GM21526 (cell line): ENCODE results near the gene CASR.

Experiments used
- ATAC-seq: cut with Tn5 transposase; IDR thresholded peaks from one replicate; pipeline ENCODE4 v1.9.1; 2021; ENCODE audit warnings: moderate library complexity; ENCODE audit not compliant: unreplicated experiment, low FRiP score

CASR gene

DNA sequence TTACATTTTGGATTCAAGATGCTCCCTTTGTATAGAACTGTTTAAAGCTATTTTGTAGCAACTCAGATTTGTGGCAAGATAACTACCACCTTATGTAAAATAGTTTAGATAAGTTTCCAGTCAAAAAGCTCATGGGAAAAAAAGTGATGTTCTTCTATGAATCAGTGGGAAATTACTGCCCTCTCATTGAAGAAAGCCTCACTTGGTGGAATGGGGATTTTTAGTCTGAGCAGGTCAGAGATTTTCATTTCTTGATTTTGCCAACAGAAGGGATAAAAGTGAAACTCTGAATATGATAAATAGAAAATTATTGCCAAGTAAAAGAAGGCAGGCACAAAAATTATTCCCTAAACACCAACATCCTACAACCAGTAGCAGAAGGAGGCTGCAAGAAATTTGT, 115.7 kb downstream of the CASR start:
- ATAC-seq, result no peak

DNA sequence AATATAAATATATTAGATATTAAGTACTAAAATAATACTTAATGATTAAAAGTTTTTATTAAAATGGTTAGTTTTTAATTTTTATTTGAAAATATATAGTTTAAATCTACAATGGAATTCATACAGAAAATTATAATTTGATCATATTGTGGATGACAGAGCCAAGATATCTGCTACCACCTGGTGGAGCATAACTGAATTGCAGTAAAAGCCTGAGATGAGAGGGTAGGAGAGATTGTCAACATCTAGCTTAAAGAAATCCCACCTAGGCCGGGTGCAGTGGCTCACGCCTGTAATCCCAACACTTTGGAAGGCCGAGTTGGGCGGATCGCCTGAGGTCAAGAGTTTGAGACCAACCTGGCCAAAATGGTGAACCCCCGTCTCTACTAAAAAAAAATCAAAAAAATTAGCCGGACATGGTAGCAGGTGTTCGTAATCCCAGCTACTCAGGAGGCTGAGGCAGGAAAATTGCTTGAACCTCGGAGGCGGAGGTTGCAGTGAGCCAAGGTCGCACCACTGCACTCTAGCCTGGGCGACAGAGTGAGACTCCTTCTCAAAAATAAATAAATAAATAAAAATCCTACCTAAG, 116.5 kb downstream of the CASR start:
- ATAC-seq, result no peak

DNA sequence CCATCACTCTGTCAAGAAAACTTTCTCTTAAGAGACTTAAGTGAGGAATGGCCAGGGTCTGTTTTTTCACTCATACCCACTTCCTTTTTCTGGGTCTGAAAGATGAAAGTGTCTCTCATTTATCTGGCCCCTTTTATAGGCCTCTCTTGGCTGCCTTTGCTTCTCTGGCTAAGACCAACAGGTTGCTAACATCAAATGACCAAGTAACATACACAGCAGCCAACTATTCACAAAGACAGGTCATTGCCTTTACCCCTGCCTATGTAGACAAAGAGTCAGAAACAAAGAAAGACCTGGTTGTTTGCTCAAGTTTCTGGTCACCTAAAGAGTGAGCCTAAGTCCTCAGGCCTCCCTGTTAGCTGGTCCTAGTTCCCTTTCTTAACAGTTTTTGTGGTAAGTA, 117.6 kb downstream of the CASR start:
- ATAC-seq, result peak; percentile 51

DNA sequence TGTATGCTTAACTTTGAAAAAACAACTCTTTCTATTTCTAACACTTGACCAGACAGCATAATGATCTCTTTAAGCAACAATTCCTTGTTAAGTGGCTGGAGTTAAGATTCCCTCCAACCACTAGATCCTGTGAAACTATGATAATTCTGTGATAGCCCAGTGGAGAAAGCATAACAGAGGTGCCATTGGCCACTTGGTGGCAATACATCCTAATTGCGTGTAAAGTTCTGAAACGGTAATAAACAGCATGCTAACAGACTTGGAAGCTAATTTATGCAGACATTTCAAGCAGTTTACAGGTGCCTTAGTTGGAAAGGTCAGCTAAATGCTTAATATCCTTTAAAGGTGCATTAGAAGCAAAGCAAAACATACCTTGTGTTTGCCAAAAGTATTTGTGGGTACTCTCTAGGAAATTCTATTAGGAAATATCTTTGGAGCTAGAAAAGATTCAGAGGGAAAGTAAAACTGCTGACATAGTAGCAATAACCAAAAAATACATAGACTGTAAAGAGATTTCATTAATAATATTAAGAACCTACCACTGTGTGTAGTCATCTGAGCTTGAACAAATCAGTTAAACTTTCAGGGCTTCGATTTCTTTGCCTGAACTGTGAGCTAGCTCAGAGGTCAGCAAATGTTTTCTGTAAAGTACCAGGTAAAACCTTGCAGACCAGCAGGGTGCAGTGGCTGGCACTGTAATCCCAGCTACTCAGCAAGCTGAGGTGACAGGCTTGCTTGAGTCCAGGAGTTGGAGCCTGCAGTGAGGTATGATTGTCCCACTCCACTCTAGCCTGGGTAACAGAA, 122.6 kb downstream of the CASR start:
- ATAC-seq, result peak; percentile 55

DNA sequence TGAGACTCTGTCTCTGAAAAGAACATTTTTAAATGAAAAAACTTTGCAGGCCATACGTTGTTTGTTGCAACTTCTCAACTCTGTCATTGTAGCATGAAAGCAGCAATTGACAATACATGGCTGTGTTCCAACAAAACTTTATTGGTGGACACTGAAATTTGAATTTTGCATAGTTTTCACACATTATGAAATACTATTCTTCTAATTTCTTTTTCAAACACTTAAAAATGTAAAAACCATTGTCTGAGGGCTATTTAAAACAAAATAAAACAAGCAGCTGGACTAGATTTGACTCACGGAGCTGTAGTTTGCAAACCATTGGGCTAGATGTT, 123.1 kb downstream of the CASR start:
- ATAC-seq, result no peak

DNA sequence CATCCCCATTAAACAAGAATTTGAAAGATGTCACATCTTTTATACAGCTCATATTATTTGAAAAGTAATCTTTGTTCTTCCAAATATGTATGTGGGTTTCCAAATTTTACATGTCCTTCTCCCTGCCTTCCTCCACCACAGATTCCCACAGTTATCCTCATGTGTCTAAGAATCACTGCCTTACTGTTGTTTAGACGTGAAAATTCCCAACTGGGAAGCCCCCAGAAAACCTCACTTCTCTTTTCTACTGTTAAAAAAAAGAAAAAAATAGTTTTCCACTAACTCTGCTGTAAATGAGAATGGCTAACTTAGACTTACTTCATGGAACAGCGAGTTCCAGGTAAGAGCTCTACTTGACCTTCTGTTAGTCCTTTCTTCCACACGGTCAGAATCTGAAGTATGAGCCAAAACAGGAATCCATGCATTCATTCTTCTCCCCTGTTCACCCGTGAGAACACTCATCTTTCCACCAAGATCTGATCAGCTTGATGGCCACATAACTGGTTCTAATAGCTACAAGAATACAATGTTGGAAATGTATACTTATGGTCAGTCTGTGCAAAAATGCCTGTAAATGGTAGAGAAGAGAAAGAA, 123.7 kb downstream of the CASR start:
- ATAC-seq, result no peak

DNA sequence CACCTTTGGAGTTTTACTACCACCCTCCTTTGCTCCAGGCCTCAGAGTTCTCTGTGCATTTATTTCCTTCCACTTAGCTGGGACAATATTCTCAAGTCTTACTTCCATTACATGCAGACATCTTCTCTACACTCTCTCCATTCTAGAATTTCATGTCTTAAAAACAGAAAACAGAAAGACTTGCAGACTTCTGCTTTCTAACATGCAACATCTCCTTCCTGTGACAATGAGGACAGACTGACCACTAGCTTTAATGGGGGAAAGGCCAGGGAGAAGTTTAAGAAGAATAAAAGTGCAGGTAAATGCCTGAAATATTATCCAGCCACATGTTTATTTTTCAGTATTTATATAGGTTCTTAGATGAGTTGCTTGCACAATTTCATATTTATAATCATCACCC, 124.5 kb downstream of the CASR start:
- ATAC-seq, result no peak

DNA sequence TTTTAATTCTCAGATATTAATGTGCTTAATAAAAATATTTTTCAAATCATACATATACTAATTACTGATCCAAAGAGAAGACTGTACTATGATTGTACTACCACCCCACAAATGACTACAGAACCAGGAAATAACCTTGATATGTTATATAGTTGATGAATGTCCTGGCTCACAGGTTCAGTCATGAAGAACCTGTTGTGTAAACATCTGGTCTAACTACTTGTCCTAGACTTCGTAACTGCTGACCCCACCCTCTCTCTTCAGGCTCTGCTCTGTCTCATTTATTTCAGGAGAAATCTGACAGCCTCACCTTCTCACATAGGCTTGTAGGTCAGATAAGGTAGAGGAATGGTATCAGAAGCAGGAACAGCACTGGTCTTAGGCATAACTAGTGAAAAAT, 126.9 kb downstream of the CASR start:
- no peak for ATAC-seq

DNA sequence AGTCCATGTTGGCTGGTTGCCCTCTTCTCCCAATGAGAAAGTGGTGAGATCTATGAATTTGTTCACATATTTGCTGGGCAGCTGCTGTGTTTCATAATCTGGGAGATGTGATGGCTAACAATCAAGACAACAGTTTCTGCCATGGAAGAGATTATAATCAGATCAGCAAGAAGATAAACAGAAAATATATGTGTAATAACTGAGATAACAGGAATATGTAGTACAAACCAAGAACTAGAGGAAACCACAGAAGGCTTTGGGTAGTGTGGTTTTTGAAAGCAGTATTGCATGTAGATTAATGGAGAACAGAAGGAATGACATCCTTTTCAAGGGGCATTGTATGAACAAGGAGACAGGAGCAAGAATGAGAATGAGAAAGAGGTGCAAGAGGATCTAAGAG, 129.4 kb downstream of the CASR start:
- no peak for ATAC-seq

DNA sequence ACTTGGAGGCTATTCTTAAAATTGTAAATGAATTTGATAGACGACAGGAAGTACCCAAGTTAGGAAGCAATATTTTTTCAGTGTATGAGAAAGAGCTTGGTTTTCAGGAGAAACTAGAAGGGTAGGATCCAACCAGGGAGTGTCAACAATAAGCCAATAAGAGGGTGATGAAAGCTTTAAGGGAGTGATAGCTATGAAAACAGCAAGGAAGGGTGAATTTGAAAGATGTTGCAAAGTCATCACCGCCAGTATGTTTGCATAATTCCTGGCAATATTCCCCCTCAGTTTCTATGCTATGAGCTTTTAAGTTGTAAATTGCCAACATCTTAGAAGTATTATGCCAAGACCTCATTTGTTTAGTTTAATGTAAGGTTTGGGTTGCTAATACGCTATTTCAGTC, 129.8 kb downstream of the CASR start:
- no peak for ATAC-seq

DNA sequence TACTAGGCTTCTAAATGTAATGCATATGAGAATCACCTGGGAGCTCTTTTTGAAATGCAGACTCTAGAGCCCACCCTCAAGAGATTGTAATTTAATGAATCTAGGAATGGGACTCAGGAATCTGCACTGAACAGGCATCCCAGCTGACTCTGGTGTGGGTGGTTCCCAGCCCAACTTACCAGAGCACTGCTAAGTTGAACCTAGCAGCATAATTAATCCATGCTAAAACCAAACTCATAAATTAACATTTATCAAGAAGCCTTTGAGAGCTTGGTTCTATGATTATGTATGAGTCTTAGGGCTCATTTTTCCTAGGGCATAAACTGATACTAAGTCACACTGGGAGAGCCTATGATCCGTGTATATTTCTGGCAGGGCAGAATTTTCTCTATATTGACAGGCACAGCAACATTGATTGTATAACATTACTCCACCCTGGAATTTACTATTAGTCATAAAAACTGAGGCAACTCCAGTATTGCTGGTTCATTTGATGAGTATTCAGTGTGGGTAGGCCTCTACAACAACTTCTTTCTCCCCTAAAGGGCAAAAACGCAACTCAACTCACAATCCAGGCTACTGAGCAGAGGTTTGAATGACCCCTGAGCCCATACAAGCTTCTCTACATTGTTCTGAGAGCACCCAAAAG, 130.9 kb downstream of the CASR start:
- no peak for ATAC-seq

DNA sequence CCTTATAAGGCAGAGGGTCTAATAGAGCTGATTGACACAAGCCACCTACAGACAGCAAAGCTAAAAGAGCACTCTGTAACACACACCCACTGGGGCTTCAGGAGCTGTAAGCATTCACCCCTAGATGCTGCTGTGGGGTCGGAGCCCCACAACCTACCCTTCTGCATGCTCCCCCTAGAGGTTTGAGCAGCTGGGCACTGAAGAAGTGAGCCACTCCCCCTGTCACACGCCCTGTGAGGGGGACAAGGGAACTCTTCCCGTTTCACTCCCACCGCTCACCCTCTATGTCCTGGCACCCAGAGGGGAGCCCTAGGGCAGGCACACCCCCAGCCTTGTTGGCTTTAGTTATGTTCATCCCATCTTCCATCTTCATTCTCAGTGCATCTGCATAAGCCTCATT, 132.2 kb downstream of the CASR start:
- ATAC-seq, result no peak

DNA sequence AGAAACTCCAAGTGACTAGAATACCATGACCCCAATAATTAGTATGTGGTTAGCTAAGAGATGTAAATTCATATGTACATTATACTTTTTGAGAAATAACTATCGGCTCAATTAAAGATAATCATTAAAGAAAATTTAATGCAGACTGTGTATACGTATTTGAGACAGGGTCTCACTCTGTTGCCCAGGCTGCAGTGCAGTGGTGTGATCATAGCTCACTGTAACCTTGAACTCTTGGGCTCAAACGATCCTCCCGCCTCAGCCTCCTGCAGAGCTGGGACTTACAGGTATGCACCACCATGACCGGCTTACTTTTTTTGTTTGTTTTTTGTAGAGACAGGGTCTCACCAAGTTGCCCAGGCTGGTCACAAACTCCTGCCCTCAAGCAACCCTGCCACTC, 132.9 kb downstream of the CASR start:
- ATAC-seq, result no peak

DNA sequence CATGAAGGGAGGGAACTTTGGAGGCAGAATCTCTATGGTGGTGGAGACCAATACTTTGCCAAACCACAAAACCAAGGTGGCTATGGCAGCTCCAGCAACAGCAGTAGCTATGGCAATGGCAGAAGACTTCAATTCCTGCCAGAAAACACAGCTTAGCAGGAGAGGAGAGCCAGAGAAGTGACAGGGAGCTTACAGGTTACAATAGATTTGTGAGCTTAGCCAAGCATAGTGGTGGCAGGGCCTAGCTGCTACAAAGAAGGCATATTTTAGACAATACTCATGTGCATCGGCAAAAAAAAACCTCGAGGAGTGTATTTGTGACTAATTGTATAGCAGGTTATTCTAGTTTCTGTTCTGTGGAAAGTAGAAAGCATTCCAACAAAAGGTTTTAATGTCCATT, 135.2 kb downstream of the CASR start:
- no peak for ATAC-seq

DNA sequence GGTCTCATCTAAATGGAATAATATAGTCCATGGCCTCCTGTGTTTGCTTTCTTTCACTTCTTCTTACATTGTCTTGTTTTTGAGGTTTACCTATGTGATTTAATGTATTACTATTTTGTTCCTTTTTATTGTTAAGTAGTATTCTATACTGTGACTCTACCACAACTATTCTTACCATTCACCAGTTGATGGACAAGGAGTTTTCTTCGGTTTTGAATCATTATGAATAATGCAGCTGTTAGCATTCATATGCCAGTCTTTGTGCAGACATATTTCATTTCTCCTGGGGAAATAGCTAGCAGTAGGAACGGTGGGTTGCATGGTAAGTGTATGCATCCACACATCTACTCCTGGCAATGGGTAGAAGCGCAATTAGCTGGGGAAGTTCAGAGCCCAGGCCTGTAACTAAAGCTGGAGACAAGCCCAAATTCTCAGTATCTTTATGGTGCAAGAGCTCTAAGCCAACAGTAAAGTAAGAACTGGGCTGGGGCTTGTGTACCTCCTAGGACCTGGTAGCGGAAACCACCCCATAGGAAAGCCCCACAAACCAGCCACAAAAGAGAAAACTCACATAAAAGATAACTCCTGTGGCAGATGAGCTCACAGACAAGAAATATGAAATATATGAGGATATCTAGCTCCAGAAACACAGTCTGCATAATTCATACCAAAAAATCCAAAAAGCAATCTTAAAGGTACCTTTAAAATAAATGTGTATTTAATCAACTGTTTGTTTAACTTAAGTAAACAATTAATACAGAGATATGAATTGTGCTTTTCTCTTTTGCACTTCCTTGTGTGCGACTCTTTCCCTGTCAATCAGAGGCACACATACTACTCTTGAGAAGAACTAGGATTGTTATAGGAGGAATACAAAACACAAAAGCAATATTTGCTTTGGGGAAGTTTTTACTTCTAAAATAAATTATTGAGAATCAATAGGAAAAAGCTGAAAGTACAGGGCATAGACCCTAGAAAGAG, 138.9 kb downstream of the CASR start:
- ATAC-seq, result no peak

DNA sequence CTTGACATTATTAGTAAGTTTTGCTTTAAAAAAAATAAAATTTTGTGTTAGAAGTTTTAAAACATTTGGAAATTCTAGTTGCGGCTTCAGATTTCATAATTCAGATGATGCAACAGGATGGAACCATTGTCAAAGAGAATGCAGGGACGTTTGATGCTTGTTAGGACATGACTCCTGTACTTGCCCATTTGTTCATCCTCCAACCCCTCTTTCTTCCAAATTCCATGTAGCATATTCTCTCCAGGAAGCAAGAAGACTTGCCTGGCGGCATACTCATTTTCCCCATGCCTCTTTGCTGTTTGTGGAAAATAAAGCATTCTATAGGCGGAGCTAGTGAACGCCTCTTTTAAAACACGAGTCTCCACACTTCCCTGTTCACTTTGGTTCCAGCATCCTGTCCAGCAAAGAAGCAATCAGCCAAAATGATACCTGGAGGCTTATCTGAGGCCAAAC, 141.4 kb downstream of the CASR start, which contains the start of gene CSTA:
TSS of gene CSTA (plus strand) at position 378 of the 453 bp plus-strand sequence. CDS start at position 423, 45 bp downstream.
- ATAC-seq, result no peak

DNA sequence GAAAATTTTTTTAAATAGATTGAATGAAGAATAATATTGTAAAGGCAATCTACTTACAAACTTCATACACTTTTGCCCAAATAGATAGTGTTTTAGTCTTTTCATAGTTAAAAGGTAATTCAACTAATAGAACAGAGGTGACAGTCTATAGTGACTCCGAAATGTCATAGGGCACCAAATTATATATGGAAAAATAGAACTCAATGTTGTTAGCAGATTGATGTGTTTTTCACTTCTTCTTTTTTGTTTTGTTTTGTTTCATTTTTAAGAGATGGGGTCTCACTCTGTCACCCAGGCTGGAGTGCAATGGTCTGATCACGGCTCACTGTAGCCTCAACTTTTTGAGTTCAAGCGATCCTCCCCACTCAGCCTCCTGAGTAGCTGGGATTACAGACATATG, 142.3 kb downstream of the CASR start:
- ATAC-seq, result no peak

DNA sequence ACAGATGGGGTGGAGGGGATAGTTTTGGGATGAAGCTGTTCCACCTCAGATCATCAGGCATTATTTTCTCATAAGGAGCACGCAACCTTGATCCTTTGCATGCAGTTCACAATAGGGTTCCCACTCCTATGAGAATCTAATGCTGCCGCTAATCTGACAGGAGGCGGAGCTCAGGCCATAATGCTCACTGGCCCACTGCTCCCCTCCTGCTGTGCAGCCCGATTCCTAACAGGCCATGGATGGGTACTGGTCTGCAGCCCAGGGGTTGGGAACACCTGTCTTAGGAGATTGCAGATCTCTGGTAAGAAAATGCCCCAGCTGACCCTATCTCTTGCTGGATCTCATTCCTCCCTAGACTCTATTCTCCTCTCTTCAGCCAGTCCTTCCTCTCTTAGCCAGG, 148.4 kb downstream of the CASR start:
- no peak for ATAC-seq

DNA sequence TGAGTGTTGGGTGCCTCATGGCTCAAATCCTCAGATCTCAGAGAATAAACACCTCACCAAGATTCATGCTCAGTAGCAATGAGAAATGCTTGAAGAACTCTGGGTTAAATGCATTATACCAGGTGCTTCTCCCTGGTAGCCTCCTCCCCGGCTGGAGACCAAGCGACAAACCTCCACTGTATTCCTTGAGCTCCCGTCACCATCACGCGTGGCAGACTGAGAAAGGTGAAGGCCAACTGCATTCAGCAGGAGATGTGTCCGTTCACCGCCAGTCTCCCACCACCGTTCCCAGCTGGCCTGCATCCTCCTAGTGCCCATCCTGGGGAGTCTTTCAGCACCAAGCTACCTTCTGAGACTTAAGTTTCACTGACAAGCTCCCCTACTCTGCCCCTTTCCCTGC, 149.1 kb downstream of the CASR start:
- ATAC-seq, result no peak
